GM10248 (cell line): ENCODE measurements around the gene RNF220.

Experiments
- CTCF ChIA-PET: fragments of 300-600 bp; sonication (Branson Sonifier 250); formaldehyde crosslinking; extraction: SDS; loops from one replicate; lab custom pipeline; 2021; ENCODE audit warnings: antibody characterized with exemption; lab: Yijun Ruan, JAX
- POLR2A ChIA-PET: fragments of 350-650 bp; sonication (Branson Sonifier 250); formaldehyde crosslinking; extraction: SDS; loops from one replicate; lab custom pipeline; 2020; ENCODE audit warnings: antibody characterized with exemption; lab: Yijun Ruan, JAX
- DNase-seq: peaks from one replicate; pipeline ENCODE4 v3.0.0; 2012; ENCODE audit errors: extremely low spot score
- TF ChIP-seq, protein P1 (sequence below): IDR thresholded peaks from 2 replicates; pipeline ENCODE4 v1.5.1; 2012; ENCODE audit warnings: mild to moderate bottlenecking, low read depth; ENCODE audit errors: extremely low read depth, missing control alignments, control extremely low read depth

Gene RNF220

DNA sequence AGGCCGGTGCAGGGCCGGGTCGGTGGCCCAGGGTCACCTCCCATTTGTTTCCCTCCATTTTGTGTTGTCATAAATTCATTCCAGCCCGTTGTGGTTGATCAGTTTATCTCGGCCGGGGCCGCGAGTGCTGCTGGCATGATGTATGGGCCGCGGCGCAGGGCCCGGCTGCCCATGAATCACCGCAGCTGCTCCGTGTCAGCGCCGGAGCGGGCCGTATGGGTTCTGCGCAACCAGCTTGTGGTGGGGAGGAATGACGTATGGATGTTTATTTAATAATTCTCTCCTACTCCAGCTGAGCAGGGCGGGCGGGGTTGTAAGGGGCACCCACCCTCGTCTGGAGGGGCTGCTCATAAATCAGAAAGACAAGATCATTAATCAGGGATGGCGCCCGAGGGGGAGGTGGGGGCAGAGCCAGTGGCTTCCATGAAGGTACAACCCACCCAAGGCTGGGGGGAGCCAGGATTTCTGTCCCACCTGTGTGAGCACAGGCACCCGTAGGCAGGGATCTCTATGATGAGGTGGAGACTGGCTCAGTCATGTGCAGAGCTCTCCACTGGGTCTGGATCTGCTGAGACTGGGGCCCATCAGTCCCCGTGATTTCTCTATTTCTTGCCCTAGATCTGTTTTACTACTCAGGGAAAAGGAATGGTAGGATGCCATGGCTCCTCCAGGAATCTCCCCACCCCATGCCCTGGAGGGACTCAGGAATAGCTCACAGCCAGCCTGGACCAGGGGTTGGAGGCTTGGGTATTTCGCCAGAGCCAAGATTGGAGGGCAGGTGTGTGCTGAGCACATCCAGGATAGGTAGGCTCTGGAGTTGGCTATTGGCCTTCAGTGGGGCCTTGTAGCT, 241.4 kb downstream of the RNF220 start:
- ChIA-PET CTCF (interaction anchor here (0.8 to 8.6 kb wide), 7 partner anchors 9 to 85 kb away, joined by 3 to 204 read pairs (median 3); no protein-coding TSS in a partner anchor), POLR2A (interaction anchor here (1.2 kb wide), 1 partner anchor 15 kb away, joined by 4 read pairs; no protein-coding TSS in a partner anchor)
- no peak for DNase-seq
- TF ChIP-seq, protein P1, sequence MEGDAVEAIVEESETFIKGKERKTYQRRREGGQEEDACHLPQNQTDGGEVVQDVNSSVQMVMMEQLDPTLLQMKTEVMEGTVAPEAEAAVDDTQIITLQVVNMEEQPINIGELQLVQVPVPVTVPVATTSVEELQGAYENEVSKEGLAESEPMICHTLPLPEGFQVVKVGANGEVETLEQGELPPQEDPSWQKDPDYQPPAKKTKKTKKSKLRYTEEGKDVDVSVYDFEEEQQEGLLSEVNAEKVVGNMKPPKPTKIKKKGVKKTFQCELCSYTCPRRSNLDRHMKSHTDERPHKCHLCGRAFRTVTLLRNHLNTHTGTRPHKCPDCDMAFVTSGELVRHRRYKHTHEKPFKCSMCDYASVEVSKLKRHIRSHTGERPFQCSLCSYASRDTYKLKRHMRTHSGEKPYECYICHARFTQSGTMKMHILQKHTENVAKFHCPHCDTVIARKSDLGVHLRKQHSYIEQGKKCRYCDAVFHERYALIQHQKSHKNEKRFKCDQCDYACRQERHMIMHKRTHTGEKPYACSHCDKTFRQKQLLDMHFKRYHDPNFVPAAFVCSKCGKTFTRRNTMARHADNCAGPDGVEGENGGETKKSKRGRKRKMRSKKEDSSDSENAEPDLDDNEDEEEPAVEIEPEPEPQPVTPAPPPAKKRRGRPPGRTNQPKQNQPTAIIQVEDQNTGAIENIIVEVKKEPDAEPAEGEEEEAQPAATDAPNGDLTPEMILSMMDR, result no peak

DNA sequence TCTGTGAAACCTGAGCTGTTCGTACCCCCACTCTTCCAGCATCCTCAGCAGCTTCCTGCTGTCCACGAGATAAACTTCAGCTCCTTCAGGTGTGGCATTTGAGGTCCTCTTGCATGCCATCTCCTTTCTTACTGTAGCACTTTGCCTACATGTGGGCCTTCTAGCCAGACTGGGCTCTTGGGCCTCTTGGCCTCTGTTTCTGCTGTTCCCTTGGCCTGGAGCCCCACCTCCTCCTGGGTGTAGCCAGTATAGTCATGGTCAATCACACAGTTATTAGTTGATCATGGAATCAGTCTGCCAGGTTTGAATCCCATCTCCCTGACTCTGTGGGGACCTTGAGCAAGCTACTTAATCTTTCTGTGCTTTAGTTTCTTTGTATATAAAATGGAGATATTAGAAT, 242.8 kb downstream of the RNF220 start:
- ChIA-PET CTCF (interaction anchor here (1.0 to 8.6 kb wide), 3 partner anchors 11 to 86 kb away, joined by 3 to 204 read pairs (median 3); no protein-coding TSS in a partner anchor), POLR2A (no interaction called here)
- DNase-seq, result no peak
- TF ChIP-seq, protein P1, result no peak

DNA sequence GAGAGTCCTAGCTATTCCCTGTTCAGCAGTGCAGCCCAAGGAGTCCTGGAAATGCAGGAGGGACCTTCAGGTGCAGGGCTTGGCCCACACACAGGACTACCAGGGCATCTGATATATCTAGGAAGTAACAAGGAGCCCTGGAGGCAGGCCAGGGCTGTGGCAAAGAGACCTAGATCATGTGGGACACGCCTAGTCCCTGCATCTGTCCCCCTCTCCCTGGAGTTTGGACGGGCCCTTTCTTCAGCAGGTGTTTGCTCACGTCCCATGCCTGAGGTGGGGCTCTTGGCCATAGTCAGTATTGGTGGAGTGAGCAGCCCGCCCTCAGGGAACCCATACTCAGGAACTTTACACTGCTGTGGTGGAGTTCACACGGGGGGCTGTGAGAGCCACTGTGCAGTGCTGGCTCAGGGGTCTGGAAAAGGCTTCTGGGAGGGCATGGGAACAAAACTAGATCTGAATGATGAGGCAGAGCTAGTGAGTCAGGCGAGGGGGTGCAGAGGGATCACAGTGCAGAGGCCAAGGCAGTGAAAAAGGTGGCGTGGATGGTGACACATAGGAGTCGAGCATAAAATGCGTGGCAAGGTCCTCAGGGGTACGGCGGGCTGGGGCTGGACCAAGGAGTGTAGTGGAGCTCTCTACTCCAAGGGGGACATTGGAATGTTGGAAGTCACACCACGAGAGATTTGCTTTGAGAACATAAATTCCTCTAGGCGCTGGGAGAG, 243.6 kb downstream of the RNF220 start:
- ChIA-PET POLR2A (no interaction called here), CTCF (interaction anchor here (1.0 to 8.6 kb wide), 2 partner anchors 11 to 76 kb away, joined by 3 to 204 read pairs; no protein-coding TSS in a partner anchor)
- no peak for DNase-seq
- TF ChIP-seq, protein P1, result no peak

DNA sequence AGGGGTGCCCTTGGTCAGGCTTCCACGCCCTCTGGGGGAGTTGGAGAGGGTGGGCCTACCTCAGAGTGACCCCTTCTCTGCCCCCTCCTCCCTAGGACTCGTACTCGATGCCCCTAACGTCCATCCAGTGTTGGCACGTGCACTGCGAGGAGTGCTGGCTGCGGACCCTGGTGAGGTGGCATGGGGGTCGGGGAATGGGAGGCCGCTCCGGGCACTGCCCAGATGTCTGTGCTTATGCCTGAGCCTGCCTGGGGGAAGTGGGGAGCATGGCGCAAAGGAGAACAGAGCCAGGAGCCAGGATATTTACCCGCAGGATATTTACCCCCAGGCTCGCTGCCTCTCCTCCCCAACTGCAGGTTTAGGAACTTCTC, 244.7 kb downstream of the RNF220 start:
- TF ChIP-seq, protein P1, result no peak
- no peak for DNase-seq
- POLR2A ChIA-PET, result no interaction called here
- CTCF ChIA-PET, result interaction anchor here (4.0 to 8.6 kb wide), 4 partner anchors 13 to 432 kb away, joined by 23 to 204 read pairs (median 48); partner anchors contain the start of genes ARMH1 and TMEM53

DNA sequence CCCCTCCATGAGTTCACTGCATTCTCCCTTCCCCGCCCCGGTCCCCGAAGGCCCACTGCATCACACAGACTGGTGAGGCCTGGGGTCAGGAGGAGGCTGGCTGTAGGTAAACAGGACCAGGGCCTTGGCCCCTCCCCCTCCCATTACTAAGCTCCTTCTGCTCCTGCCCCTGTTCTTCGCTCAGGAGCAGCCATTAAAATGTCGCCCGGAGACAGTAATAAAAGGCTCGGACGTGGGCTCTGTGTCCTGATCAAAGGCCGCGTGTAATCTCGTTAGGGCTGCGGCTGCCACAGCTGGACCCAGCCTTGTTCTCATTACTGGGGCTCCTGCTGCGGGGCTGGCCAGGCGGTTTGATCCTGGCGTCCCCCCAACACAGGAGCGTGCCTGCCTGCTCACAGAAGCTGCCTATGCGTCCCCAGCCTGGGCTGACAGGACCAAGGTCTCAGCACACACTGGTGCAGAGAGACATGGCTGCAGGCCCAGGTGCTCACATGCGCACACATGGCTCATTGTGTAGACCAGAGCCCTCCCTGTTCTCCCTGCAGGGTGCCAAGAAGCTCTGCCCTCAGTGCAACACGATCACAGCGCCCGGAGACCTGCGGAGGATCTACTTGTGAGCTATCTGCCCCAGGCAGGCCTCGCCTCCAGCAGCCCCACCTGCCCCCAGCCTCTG, 245.2 kb downstream of the RNF220 start:
- no peak for DNase-seq
- TF ChIP-seq, protein P1, result no peak
- POLR2A ChIA-PET, result interaction anchor here (0.6 to 1.1 kb wide), 3 partner anchors 15 to 620 kb away, joined by 3 to 5 read pairs (median 3); no protein-coding TSS in a partner anchor
- CTCF ChIA-PET, result interaction anchor here (3.4 to 8.6 kb wide), 6 partner anchors 13 to 433 kb away, joined by 23 to 204 read pairs (median 64); partner anchors contain the start of genes ARMH1 and TMEM53
